ENCODE data around the gene KCTD15.

The KCTD15 gene

GRCh38 chr19:33861950-33862349 lies 65.3 kb downstream of the KCTD15 start:
- no peak for DNase-seq (ENCODE audit: low read depth)

DNA sequence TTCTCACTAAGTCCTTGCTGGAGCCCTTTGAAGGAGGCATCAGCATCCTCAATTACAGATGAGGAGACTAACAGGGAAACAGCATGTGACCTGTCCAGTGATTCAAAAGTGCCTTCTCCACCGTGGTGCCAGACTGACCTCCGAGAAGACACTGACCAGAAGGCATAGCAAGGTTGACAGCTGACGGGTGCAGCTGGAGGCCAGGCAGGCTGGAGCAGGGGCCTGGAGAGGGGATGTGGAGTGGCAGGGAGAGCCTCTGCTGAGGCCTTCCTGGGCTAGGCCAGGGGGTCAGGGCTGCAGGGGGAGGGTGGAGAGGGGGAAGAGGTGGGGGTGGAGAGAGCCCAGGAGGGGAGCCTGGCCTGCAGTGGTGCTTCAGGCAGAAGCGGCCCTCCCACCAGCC lies 66.3 kb downstream of the KCTD15 start:
- no peak for DNase-seq (ENCODE audit: low read depth)

- DNase-seq (ENCODE audit: low read depth): no peak
Observed at GRCh38 chr19:33863436-33863835, 66.8 kb downstream of the KCTD15 start.

DNA sequence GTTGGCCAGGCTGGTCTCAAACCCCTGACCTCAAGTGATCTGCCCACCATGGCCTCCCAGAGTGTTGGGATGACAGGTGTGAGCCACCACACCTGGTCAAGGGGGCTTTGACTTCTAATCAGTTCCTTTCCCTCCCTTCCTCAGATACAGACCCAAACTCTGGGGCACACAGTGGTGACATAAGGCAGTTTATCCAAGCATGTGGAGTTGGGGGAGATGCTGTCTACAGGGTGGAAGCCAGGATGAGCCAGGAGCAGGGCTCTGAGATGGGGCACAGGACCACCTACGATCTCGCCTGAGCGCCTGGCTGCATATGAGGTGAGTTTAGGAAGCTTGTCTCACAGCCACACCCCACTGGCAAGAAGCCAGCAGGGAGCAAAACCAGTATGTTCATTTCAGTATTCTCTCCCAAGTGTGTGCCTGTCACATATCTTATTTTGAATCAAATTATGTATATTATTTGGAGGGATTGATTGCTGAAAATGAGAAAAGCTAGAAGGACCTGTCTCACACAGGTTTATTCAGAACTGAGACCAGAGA lies 67.7 kb downstream of the KCTD15 start:
- DNase-seq (ENCODE audit: low read depth): no peak

- DNase-seq (ENCODE audit: low read depth): no peak
Observed at GRCh38 chr19:33865306-33865705, 68.6 kb downstream of the KCTD15 start.
